GM19240 (cell line): ENCODE measurements around the gene ZYX.
"Not testable (repeated sequence)": the region's sequence is repeated elsewhere in the genome, so short reads cannot be mapped to it uniquely, and the experiment has no call there.

Experiments
- DNase-seq: peaks from one replicate; pipeline ENCODE4 v3.0.0; 2011; ENCODE audit warnings: low spot score; ENCODE audit not compliant: insufficient read length

Gene ZYX

GRCh38 chr7:143384661-143385631, 3.8 kb downstream of the ZYX start:
- no peak for DNase-seq

- DNase-seq: no peak
Observed at GRCh38 chr7:143385891-143386781, 5.0 kb downstream of the ZYX start.

- no peak for DNase-seq
Observed at GRCh38 chr7:143387156-143387975, 6.2 kb downstream of the ZYX start.

- DNase-seq: no peak
Observed at GRCh38 chr7:143388051-143388450, 6.9 kb downstream of the ZYX start.

GRCh38 chr7:143388491-143389101, 7.5 kb downstream of the ZYX start:
- DNase-seq: no peak

GRCh38 chr7:143389316-143390103, 8.4 kb downstream of the ZYX start:
- no peak for DNase-seq

GRCh38 chr7:143390104-143390772, 9.1 kb downstream of the ZYX start:
- DNase-seq: no peak

- DNase-seq: no peak
Observed at GRCh38 chr7:143390773-143391317, 9.7 kb downstream of the ZYX start.

GRCh38 chr7:143391462-143392404, 10.6 kb downstream of the ZYX start:
- no peak for DNase-seq

GRCh38 chr7:143392427-143392826, 11.3 kb downstream of the ZYX start:
- not testable (repeated sequence) for DNase-seq

GRCh38 chr7:143392875-143393266, 11.7 kb downstream of the ZYX start:
- no peak for DNase-seq

GRCh38 chr7:143393267-143394041, 12.3 kb downstream of the ZYX start:
- no peak for DNase-seq

GRCh38 chr7:143394068-143394467, 12.9 kb downstream of the ZYX start:
- DNase-seq: no peak

- DNase-seq: no peak
Observed at GRCh38 chr7:143394777-143395176, 13.6 kb downstream of the ZYX start.

GRCh38 chr7:143395187-143396149, 14.3 kb downstream of the ZYX start:
- no peak for DNase-seq

- no peak for DNase-seq
Observed at GRCh38 chr7:143396182-143396581, 15.0 kb downstream of the ZYX start.
